ENCODE results near the gene B3GALT4.

DNA sequence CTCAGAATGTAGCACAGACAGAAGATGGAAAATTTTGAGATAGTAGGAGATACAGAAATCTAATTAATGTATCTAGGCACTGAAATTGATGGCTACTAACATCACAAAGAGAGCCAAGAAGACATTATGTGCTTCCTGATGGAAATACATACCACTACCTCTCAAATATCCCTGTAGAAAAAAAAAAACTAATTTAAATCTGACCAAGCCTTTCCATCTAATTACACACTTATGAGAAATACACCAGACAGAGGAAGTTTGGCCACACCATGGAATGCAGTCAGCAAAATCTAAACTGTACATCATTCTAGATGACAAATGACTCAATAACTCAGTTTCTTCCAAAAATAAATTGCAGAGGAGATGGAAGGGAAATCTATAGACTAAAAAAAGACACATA is 24.2 kb upstream of the B3GALT4 start:
- no peak for TF ChIP-seq POLR2A (IDR thresholded peaks at IDR 0.05)
- TF ChIP-seq, protein P1, sequence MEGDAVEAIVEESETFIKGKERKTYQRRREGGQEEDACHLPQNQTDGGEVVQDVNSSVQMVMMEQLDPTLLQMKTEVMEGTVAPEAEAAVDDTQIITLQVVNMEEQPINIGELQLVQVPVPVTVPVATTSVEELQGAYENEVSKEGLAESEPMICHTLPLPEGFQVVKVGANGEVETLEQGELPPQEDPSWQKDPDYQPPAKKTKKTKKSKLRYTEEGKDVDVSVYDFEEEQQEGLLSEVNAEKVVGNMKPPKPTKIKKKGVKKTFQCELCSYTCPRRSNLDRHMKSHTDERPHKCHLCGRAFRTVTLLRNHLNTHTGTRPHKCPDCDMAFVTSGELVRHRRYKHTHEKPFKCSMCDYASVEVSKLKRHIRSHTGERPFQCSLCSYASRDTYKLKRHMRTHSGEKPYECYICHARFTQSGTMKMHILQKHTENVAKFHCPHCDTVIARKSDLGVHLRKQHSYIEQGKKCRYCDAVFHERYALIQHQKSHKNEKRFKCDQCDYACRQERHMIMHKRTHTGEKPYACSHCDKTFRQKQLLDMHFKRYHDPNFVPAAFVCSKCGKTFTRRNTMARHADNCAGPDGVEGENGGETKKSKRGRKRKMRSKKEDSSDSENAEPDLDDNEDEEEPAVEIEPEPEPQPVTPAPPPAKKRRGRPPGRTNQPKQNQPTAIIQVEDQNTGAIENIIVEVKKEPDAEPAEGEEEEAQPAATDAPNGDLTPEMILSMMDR (IDR thresholded peaks at IDR 0.05) = no peak

All from adrenal gland (tissue), 5 donors.